NCI-H1105 (cell line): Measurements from ENCODE around the gene SLC35F3.

ENCODE experiments used
- DNase-seq: peaks from one replicate; lab custom pipeline; 2025; lab: John Stamatoyannopoulos, UW

Gene SLC35F3

GRCh38 chr1:234320549-234320948 is 416.1 kb downstream of the SLC35F3 start:
- DNase-seq, result no peak

DNA sequence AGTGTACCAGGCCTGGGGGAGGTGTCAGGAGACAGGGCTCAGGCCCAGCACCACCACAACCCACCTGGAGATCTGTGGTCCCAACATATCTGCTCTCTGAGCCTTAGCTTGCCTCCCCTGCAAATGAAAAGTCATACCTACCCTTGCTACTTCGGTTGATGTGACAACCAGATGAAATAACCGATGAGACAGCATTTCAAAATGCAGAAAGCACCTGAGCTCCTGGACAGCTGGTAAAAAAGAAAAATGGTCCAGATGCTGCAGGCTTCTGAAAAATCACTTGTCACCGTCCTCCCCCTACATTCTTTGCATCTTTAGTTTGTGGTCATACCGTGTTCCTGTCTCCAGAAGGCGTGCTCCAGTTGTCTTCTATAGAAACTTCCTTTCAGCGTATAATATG is 416.8 kb downstream of the SLC35F3 start:
- no peak for DNase-seq

DNA sequence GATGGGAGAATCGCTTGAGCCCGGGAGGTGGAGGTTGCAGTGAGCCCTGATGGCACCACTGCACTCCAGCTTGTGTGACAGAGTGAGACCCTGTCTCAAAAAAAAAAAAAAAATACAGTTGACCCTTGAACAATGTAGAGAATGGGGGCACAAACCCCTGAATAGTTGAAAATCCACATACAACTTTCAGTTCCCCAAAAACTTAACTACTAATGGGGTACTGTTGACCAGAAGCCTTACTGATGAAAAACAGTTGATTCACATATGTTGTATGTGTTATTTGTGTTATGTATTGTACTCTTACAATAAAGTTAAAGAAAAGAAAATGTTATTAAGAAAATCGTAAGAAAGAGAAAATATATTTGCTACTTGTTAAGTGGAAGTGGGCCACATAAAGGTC is 417.6 kb downstream of the SLC35F3 start:
- DNase-seq, result no peak

DNA sequence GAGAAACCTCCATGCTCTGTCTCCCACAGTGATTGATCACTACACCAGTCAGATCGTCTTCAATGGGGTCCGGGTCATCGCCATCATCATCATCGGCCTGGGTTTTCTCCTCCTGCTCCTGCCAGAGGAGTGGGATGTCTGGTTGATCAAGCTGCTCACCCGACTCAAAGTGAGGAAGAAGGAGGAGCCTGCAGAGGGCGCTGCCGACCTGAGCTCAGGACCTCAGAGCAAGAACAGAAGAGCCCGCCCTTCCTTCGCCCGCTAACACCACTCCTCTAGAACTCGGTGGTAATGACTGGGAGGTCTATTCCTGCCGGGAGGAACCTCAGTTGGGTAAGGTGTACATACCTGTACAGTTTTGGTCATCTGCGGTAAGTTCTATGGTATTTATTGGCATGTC is 418.5 kb downstream of the SLC35F3 start:
- no peak for DNase-seq

DNA sequence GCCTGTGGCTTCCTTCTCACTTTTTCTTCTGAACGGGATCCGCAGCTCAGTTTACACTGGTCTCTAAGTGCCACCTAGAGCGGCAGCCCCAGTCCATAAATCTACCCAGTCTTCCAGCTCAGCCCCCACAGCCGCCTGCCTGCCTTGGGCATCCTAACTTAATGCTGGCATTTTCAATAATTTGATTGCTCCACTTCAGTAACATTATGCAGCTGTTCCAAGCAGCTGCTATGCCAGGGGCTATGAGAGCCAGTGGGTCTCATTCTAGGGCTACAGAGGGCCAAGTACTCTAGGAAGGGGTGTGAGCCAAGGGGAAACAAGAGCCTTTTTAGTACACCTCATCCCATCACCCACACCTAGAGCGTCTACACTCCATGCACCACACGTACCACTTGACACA is 420.3 kb downstream of the SLC35F3 start:
- DNase-seq, result peak; percentile 33

DNA sequence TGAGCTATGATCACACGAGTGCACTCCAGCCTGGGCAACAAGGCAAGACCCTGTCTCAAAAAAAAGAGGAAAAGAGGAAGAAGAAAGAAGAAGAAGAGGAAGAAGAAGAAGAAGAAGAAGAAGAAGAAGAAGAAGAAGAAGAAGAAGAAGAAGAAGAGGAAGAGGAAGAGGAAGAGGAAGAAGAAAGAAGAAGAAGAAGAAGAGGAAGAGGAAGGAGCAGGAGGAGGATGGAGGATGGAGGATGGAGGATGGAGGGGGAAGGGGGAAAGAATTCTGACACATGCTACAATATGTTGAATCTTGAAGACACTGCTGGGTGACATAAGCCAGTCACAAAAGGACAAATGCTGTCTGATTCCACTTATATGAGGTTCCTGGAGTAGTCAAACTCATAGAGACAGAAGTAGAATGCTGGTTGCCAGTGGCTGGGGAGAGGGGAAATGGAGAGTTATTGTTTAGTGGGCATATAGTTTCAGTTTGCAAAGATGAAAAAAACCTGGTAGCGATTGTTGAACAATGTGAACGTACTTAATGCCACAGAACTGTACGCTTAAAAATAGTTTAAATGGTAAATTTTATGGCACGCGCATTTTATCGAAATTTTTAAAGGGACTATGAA is 421.5 kb downstream of the SLC35F3 start:
- no peak for DNase-seq

GRCh38 chr1:234326497-234327366 is 422.3 kb downstream of the SLC35F3 start:
- peak; percentile 2 for DNase-seq

DNA sequence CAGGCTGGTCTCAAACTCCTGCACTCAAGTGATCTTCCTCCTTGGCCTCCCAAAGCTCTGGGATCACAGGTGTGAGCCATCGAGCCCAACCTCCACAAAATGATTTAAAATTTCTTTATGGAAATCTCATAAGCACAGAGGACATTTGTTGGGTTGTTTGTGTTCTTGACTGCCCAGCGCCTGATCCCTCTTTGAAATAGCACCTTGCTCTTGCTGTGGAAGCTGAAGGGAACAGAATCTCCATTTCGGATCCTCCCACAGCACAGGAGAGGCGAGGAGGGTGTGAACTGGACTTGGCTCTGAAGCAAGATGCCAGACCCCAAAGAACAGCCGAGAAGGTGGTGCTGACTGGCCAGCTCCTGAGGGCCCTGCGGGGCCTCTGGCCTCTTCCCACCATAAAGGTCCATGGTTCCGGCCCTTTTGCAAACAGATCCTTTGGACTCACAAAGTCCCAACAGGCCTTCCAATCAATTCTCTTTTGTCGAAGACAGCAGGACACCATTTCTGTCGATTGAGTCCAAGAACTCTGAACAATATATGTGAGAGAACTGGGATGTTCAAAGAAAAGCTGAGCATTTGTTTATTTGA is 423.2 kb downstream of the SLC35F3 start:
- no peak for DNase-seq

DNA sequence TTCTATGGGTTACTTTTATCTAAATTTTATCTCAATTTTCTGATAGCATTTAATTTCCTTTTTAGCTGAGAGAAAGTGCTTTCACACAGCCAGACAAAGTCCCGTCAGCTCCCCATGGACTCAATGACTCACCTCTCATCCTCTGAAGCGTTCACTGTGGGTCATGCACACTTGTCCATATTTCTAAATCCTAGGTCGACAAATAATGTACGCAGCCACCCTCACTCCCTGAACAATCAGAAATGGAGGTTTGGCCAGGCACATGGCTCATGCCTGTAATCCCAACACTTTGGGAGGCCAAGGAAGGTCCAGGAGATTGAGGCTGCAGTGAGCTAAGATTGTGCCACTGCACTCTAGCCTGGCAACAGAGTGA is 426.4 kb downstream of the SLC35F3 start:
- no peak for DNase-seq

DNA sequence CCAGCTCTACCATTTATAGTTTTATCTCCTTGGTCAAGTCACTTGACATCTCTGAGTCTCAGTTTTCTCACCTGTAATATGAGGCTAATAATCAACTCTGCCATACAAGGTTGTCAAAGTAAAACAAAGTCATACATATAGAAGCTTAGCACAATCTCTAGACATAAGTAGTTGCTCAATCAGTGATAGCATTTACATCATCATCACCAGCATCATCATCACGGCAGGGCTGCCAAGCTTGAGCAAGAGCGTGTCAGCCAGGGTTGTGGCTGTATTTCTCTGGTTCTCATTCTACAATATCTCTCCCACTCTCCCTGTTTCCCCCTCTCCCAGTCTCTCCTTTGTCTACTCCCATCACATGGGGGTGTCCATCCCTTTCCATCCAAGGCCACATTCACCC is 427.0 kb downstream of the SLC35F3 start:
- DNase-seq, result no peak

GRCh38 chr1:234336359-234336758 is 431.9 kb downstream of the SLC35F3 start:
- peak; percentile 5 for DNase-seq

DNA sequence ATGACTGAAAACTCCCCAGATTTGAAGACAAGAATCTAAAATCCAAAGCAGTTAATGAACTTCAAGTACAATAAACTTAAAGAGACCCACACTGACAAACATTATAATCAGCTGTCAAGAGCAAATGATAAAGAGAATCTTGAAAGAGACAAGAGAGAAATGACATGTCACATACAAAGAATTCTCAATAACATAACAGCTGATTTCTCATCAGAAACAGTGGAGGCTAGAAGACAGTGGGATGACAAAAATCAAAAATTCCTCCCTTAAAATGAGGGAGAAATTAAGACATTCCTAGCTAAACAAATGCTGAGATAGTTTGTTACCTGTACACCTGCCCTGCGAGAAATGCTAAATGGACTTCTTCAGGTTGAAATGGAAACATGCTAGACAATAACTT is 432.8 kb downstream of the SLC35F3 start:
- DNase-seq, result no peak

DNA sequence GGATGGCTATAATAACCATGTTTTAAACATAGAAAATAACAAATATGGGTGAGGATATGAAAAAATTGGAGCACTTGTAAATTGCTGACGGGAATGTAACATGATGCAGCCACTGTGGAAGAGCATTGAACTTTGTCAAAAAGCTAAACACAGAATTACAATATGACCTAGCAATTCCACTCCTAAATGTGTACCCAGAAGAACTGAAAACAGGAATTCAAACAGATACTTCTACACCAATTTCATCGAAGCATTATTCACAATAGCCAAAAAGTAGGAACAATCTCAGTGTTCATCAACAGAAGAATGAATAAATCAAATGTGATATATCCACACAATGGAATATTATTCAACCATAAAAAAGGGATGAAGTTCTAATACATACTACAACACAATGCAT is 436.1 kb downstream of the SLC35F3 start:
- DNase-seq, result no peak

DNA sequence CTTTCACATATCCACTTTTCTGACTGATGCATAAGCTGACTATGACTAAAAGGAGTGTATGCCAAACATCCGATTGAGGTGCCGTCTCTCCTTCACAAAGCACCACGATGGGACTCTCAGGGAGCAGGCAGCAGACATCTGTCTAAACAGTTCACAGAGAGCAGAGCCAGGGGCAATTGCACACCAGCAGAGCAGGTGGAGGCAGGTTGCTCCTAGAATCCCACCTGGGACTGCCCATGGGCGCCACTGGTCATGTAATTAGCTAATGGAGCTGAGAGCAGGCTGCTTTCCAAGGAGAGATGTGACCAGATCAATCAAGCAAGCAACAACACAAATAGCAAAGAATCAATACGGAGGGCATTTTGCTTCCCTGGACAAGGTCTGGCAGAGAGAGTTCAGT is 438.3 kb downstream of the SLC35F3 start:
- DNase-seq, result peak; percentile 29

GRCh38 chr1:234345237-234345636 is 440.8 kb downstream of the SLC35F3 start:
- no peak for DNase-seq

DNA sequence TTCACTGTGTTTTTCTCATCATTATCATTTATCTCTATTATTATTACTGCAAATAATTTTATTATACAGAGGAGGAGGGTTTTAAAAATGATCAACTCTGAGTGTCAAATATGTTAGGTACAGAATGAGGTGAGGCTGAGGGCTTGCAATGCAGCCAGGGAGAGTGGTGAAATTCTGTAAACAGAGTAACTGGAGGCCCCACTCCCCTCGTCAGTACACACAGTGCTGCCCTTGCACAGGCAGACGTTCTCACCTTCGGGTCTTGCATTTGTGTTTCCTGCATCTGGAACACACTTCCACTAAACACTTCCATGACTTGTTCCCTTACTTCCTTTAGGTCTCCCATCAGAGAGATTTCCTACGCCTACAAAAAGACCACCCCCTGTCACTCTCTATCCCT is 444.5 kb downstream of the SLC35F3 start:
- no peak for DNase-seq

DNA sequence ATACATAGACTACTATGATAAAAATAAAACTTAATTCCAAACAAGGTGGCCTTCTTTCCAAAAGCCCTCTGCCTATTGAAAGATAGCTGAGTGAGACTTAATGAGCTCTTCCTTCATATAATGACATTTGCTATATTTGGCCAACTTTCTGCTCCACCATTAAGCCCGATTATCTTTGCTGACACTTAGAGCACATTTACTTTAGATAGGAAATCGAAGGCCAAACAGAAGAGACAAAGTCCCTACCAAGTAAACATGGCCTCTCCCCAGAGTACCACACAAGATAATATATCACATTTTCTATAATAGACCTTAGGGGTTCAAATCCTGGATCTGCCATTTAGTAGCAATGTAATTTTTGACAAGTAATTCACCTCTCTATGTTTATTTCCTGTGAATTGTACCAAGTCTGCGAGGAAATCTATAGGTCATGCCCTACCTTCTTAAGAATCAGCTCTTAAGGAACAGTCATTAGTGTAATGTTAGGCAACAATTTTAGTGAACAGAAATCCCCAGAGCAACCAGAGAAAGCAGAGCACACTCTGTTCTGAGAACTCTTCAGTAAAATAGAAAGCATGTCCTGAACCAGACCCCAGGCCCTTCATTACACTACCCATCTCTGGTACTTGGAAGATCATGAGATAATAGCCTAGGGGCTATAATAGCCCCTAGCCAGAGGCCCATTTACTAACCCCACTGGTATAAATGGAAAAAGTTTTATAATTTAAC is 451.5 kb downstream of the SLC35F3 start:
- DNase-seq, result no peak

DNA sequence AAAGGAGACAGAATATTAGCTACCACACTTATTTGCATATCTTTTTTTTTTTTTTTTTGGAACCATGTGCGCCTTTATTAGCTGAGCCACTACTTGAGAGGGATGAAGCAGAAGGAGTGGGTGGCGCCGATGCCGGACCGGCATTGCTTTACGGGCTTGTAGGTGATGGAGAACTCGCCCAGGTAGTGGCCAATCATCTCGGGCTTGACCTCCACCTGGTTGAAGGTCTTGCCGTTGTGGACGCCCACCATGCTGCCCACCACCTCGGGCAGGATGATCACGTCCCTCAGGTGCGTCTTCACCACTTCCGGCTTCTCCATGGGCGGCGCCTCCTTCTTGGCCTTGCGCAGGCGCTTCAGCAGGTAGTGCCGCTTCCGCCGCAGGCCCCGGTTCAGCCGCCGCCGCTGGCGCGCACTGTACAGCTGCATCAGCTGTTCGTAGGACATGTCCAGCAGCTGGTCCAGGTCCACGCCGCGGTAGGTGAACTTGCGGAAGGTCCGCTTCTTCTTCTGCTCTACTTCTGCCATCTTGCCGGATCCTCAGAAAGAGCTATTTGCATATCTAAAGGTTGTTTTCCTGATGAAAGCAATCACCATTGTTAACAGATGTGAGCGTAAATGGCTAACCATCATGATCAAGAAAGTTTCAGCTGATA is 452.3 kb downstream of the SLC35F3 start:
- DNase-seq, result peak; percentile 43

DNA sequence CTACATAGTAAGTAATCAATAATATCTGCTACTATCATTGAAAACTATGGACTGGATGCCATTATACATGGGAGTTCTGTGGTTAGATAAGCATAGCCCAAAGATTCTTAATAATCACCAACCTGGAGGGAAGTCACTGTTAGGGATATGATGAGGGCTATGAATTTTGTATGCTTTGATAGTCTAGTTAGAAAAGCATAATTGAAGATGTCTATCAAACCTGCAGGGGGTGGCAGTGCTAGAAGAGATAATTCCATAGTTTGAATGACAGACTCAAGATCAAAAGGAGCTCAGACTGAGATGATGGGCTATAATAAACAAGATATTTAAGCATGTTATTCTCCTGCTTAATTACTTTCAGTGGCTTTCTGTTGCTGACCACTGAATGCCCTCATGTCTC is 453.4 kb downstream of the SLC35F3 start:
- DNase-seq, result no peak

DNA sequence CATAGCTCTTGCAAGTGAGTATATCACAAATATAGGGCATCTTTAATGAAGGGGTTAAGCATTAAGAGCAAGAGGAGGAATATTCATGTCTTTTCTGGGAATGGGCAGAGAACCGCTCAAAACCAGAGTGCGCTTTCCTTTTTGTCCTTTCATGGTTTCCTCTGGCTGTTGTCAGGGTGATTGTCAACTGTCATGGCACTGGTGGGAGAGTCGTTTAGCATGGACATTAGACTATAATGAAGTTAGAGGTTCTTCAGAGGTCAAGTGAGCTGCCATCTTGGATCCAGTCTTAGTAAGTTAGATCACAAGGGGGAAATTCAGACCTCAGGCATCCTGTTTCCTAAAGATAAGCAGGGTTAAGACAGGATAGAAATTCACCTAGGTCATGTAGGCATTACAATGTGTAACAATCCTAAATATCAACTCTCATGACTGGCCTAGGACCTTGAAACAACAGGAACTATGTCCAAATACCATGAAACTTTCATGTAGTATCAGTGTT is 456.7 kb downstream of the SLC35F3 start:
- DNase-seq, result no peak

- DNase-seq, result no peak
Measured at GRCh38 chr1:234362558-234362957, 458.1 kb downstream of the SLC35F3 start.
